GM13976 (cell line): ENCODE measurements around the gene DYNC1LI1.

Experiments used
- DNase-seq: peaks from one replicate; pipeline ENCODE4 v3.0.0; 2012; ENCODE audit warnings: low spot score
- CTCF ChIP-seq: IDR thresholded peaks from 2 replicates; pipeline ENCODE4 v1.5.1; 2012; ENCODE audit warnings: borderline replicate concordance, mild to moderate bottlenecking; ENCODE audit not compliant: insufficient read depth; ENCODE audit errors: extremely low read depth, missing control alignments, control extremely low read depth
- in situ Hi-C: fragments of 300-500 bp; cut with MboI; formaldehyde crosslinking; loops from one replicate; pipeline ENCODE4 v1.12.0; 2022; ENCODE audit warnings: low sequenced_read_pairs, mixed read lengths, inconsistent platforms; ENCODE audit not compliant: unreplicated experiment

The DYNC1LI1 gene

GRCh38 chr3:32570421-32571191, at the start of gene DYNC1LI1:
Gene DYNC1LI1, minus strand, starts transcription at chr3:32570858. Its CDS starts 88 bp downstream, at chr3:32570770.
- no peak for TF ChIP-seq CTCF
- peak; percentile 97 for DNase-seq
- in situ Hi-C loops: no loop called here

DNA sequence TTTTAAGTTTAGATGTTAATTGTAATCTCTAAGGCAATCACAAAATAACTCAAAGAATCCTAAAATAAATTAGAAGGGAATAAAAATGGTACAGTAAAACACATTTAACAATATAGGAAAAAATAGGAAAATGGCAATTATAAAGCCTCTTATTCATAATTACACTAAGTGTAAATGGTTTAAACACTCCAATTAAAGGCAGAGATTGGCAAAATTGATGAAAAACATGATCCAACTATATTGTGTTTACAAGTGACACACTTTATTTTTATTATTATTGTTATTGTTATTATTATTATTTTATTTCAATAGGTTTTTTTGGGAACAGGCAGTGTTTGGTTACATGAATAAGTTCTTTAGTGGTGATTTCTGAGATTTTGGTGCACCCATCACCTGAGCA, 48.7 kb upstream of the DYNC1LI1 start:
- no peak for TF ChIP-seq CTCF
- in situ Hi-C loops: no loop called here
- no peak for DNase-seq

DNA sequence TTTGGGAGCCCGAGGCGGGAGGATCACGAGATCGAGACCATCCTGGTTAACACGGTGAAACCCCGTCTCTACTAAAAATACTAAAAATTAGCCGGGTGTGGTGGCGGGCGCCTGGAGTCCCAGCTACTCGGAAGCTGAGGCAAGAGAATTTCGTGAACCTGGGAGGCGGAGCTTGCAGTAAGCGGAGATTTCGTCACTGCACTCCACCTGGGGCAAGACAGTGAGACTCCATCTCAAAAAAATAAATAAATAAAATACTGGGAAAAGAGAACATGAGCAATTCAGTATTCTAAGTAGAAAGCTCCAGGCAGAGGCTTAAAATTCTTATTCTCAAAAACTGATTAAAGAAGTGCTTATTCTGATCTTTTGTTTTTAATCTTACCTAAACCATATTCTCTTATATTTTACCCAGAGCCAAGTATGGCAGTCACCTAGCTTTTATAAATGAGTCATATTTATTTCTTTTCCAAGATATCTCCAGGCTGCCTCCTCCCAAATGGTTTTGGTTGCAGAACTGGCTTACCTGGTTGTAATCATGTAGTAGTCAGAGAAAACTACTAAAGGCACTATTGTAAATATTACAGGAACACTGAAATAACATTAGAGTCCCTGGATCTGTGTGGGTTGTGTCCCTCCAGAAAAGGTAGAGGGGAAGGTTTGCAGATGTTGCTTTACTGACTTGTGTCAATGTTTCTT, 45.8 kb upstream of the DYNC1LI1 start:
- no peak for DNase-seq
- in situ Hi-C loops: no loop called here
- no peak for TF ChIP-seq CTCF

- TF ChIP-seq CTCF: no peak
- in situ Hi-C loops: no loop called here
- DNase-seq: no peak
Observed at GRCh38 chr3:32614956-32615355, 44.3 kb upstream of the DYNC1LI1 start.

DNA sequence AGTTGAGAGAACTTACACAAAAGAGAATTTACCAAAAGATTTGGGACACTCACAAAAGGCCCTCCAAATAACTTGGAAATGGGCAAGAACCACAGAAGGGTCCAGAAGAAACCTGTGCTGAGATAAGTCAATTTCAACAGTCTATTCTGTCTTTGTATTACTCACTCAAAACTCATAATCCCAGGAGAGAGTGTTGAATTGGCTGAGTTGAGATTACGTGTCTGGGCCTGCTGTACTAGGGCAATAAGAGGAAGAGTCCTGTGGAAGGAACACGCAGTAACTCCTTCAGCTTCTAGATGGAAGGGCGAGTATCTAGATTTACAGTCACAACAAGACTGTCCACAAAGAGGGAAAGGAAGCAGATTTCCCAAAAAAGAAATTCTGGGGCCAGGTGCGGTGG, 42.5 kb upstream of the DYNC1LI1 start:
- TF ChIP-seq CTCF: no peak
- in situ Hi-C loops: no loop called here
- no peak for DNase-seq

DNA sequence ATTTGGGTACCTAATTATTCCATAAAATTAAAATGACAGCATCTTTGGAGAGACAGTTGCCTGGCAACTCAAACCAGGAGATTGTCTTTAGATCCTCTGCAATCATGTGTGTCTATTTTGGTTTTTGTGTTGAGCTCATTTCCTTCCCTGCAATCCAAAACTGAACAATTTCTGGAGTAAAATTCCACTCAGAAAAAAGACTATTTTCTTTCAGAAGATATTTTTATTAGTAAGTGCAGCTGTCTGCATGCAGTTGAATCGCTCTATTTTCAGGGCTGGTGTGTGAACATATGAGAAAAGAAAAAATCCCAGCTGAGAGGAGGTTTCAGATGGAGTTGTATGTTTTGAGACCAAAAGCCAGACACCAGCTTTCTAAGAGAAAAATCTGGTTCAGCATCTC, 41.9 kb upstream of the DYNC1LI1 start:
- TF ChIP-seq CTCF: no peak
- in situ Hi-C loops: no loop called here
- no peak for DNase-seq

- TF ChIP-seq CTCF: no peak
- in situ Hi-C loops: no loop called here
- no peak for DNase-seq
Observed at GRCh38 chr3:32607522-32607921, 36.9 kb upstream of the DYNC1LI1 start.
